Measurements from ENCODE around the gene OSR1. TPM values are rescaled to one million over a fixed set of nuclear protein-coding genes. Genes with fewer than 3 reads are reported as not detected.
A peak's percentile ranks its signal among the peaks of the same experiment; 100 is the strongest.

The OSR1 gene
- total and polyA plus RNA-seq, 2 experiments from 2014 or later: 0.24 TPM; not detected in 1

- H3F3A ChIP-seq (replicated peaks; ENCODE audit: low read depth): 0 out of 2 replicates have a peak, but pooled peaks cover 17% of the 10 kb centered on the region
- peaks cover 74% of the 10 kb centered on the region for H3K27me3 Mint-ChIP-seq (ENCODE audit: insufficient read depth, low read depth, poor library complexity)
- H3K27ac Mint-ChIP-seq: no peak overlapping the region
- H3K27ac ChIP-seq (ENCODE audit: low read depth): no peak overlapping the region
- peak overlapping the region; percentile 52 for H3K4me3 ChIP-seq
- peak overlapping the region; percentile 74 for H3K4me3 Mint-ChIP-seq
- H2AFZ ChIP-seq: no peak overlapping the region
- H3K4me1 ChIP-seq (ENCODE audit: insufficient read depth): peaks cover 30% of the 10 kb centered on the region
- peak overlapping the region; percentile 79 for H3K4me2 ChIP-seq
- TF ChIP-seq EZH2 (IDR thresholded peaks at IDR 0.05; ENCODE audit: low read depth, unreplicated experiment) (peak; percentile 90), JUNB (IDR thresholded peaks at IDR 0.05; ENCODE audit: unreplicated experiment) (no peak)
- H3K9me2 ChIP-seq (ENCODE audit: insufficient read depth): no peaks in the 10 kb centered on the region
- no peaks in the 10 kb centered on the region for H3K79me2 ChIP-seq (replicated peaks; ENCODE audit: insufficient read depth)
- no peaks in the 10 kb centered on the region for H3K9me3 Mint-ChIP-seq
- H3K36me3 Mint-ChIP-seq (ENCODE audit: low read depth): no peaks in the 10 kb centered on the region; the same call in 2 of the 3 replicates
- peaks cover 30% of the 10 kb centered on the region for H3K4me1 Mint-ChIP-seq
- DNase-seq (ENCODE audit: low spot score) (no peak), ATAC-seq (no peak)
- H4K20me1 ChIP-seq (replicated peaks; ENCODE audit: insufficient read depth): peaks cover 30% of the 10 kb centered on the region
- peaks cover 91% of the 10 kb centered on the region for H3K27me3 ChIP-seq (ENCODE audit: insufficient read depth)
- H3K36me3 ChIP-seq (ENCODE audit: insufficient read depth): no peaks in the 10 kb centered on the region
Measured at GRCh38 chr2:19362094-19362754, 3.8 kb upstream of the OSR1 start.

DNA sequence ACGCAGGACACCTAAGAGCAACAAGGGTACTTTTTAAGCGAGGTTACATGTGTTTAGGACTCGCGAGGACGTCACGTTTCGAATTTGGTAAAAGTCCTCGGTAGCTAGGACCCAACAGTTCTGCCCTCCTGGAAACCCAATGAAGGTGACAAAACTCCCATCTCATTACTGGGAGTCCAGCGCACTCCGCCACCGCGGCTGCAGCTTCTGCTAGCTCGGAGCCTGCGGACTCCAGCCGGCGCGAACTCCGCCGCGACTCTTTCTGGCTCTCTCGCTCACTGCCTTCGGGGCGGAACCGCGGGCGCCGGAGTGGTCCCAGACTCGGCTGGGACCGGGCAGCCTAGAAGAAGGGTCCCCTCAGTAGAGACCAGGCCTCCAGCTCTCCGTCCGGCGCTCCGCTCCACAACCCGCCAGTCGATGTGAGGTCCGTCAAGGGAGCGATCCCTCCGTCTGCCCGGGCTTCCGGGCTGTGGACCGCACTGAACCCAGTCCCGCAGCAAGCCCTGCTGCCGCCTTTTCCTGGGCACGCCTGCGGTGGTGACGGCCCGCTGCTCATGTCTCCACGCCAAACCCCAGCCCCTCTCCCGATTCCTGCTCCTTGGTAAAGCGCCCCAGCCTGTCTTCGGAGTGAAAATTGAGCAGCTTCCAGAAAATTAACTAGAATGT, 3.0 kb upstream of the OSR1 start:
- peaks cover 17% of the 10 kb centered on the region; the same call in 1 of the 2 replicates for H3F3A ChIP-seq (replicated peaks; ENCODE audit: low read depth)
- DNase-seq (ENCODE audit: low spot score) (peak; percentile 63), ATAC-seq (peak; percentile 10)
- no peaks in the 10 kb centered on the region; the same call in 2 of the 3 replicates for H3K36me3 Mint-ChIP-seq (ENCODE audit: low read depth)
- H2AFZ ChIP-seq: peak overlapping the region; percentile 80; the same call in 1 of the 2 replicates
- H4K20me1 ChIP-seq (replicated peaks; ENCODE audit: insufficient read depth): peaks cover 30% of the 10 kb centered on the region
- H3K36me3 ChIP-seq (ENCODE audit: insufficient read depth): no peaks in the 10 kb centered on the region
- peaks cover 82% of the 10 kb centered on the region for H3K27me3 Mint-ChIP-seq (ENCODE audit: insufficient read depth, low read depth, poor library complexity)
- H3K27me3 ChIP-seq (ENCODE audit: insufficient read depth): peaks cover 99% of the 10 kb centered on the region
- H3K4me1 ChIP-seq (ENCODE audit: insufficient read depth): peaks cover 38% of the 10 kb centered on the region
- peaks cover 38% of the 10 kb centered on the region for H3K4me1 Mint-ChIP-seq
- peak overlapping the region; percentile 79 for H3K4me2 ChIP-seq
- H3K9me2 ChIP-seq (ENCODE audit: insufficient read depth): no peaks in the 10 kb centered on the region
- peak overlapping the region; percentile 74 for H3K4me3 Mint-ChIP-seq
- no peaks in the 10 kb centered on the region for H3K79me2 ChIP-seq (replicated peaks; ENCODE audit: insufficient read depth)
- no peak overlapping the region for H3K27ac Mint-ChIP-seq
- no peaks in the 10 kb centered on the region for H3K9me3 Mint-ChIP-seq
- no peak overlapping the region for H3K27ac ChIP-seq (ENCODE audit: low read depth)
- peak overlapping the region; percentile 52 for H3K4me3 ChIP-seq
- peak; percentile 80 for TF ChIP-seq EZH2 (IDR thresholded peaks at IDR 0.05; ENCODE audit: low read depth, unreplicated experiment)
- no peak for TF ChIP-seq ZNF114 (CRISPR knock-in tag; IDR thresholded peaks at IDR 0.05)
- no peak for TF ChIP-seq STAT1 (IDR thresholded peaks at IDR 0.05; ENCODE audit: unreplicated experiment)
- TF ChIP-seq, protein P1, sequence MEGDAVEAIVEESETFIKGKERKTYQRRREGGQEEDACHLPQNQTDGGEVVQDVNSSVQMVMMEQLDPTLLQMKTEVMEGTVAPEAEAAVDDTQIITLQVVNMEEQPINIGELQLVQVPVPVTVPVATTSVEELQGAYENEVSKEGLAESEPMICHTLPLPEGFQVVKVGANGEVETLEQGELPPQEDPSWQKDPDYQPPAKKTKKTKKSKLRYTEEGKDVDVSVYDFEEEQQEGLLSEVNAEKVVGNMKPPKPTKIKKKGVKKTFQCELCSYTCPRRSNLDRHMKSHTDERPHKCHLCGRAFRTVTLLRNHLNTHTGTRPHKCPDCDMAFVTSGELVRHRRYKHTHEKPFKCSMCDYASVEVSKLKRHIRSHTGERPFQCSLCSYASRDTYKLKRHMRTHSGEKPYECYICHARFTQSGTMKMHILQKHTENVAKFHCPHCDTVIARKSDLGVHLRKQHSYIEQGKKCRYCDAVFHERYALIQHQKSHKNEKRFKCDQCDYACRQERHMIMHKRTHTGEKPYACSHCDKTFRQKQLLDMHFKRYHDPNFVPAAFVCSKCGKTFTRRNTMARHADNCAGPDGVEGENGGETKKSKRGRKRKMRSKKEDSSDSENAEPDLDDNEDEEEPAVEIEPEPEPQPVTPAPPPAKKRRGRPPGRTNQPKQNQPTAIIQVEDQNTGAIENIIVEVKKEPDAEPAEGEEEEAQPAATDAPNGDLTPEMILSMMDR (conservative IDR thresholded peaks at IDR 0.05; ENCODE audit: low read depth in 2 of 2): no peak
- TF ChIP-seq EZH2phosphoT487 (IDR thresholded peaks at IDR 0.05; ENCODE audit: unreplicated experiment): peak; percentile 73
- TF ChIP-seq JUNB (IDR thresholded peaks at IDR 0.05; ENCODE audit: unreplicated experiment): no peak
- no peak for TF ChIP-seq POLR2AphosphoS5 (IDR thresholded peaks at IDR 0.05; ENCODE audit: low read depth)
- TF ChIP-seq, protein P2, sequence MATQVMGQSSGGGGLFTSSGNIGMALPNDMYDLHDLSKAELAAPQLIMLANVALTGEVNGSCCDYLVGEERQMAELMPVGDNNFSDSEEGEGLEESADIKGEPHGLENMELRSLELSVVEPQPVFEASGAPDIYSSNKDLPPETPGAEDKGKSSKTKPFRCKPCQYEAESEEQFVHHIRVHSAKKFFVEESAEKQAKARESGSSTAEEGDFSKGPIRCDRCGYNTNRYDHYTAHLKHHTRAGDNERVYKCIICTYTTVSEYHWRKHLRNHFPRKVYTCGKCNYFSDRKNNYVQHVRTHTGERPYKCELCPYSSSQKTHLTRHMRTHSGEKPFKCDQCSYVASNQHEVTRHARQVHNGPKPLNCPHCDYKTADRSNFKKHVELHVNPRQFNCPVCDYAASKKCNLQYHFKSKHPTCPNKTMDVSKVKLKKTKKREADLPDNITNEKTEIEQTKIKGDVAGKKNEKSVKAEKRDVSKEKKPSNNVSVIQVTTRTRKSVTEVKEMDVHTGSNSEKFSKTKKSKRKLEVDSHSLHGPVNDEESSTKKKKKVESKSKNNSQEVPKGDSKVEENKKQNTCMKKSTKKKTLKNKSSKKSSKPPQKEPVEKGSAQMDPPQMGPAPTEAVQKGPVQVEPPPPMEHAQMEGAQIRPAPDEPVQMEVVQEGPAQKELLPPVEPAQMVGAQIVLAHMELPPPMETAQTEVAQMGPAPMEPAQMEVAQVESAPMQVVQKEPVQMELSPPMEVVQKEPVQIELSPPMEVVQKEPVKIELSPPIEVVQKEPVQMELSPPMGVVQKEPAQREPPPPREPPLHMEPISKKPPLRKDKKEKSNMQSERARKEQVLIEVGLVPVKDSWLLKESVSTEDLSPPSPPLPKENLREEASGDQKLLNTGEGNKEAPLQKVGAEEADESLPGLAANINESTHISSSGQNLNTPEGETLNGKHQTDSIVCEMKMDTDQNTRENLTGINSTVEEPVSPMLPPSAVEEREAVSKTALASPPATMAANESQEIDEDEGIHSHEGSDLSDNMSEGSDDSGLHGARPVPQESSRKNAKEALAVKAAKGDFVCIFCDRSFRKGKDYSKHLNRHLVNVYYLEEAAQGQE (IDR thresholded peaks at IDR 0.05; ENCODE audit: unreplicated experiment): no peak
- TF ChIP-seq ZNF331 (CRISPR knock-in tag; IDR thresholded peaks at IDR 0.05; ENCODE audit: low read depth): no peak
- TF ChIP-seq CREB1 (CRISPR knock-in tag; IDR thresholded peaks at IDR 0.05; ENCODE audit: low read depth): no peak
- no peak for TF ChIP-seq ETS1 (IDR thresholded peaks at IDR 0.05)

Measured in GM23338 (cell line).